Measurements from ENCODE around the gene HBE1. TPM values are rescaled to one million over a fixed set of nuclear protein-coding genes. Genes with fewer than 3 reads are reported as not detected.

Gene HBE1
- total and polyA plus RNA-seq, 9 donors, result 0.38 to 2.2 (median 0.62) TPM; not detected in 5

- H3K27ac ChIP-seq, result no peak overlapping the region
- 53 to 70% (median 65%) methylated on average over 2 of the region's 2 CpGs for WGBS, 3 donors
- no peaks in the 10 kb centered on the region for H3K9me3 ChIP-seq
- H3K4me1 ChIP-seq (ENCODE audit: insufficient read depth), result no peaks in the 10 kb centered on the region
- DNase-seq, result no peak
- no peak for TF ChIP-seq POLR2A (IDR thresholded peaks at IDR 0.05)
- TF ChIP-seq EP300 (IDR thresholded peaks at IDR 0.05), result no peak
- TF ChIP-seq CTCF (IDR thresholded peaks at IDR 0.05), result no peak
- H3K4me3 ChIP-seq, result no peak overlapping the region
- intact Hi-C loops (cut with DNase I), result no loop called here
- no peaks in the 10 kb centered on the region for H3K36me3 ChIP-seq
- H3K27me3 ChIP-seq, result no peaks in the 10 kb centered on the region
These were observed 37.7 kb upstream of the HBE1 start for GRCh38 chr11:5307256-5308019.

- Histone ChIP-seq H3K27me3 (no peaks in the 10 kb centered on the region), H3K4me1 (ENCODE audit: insufficient read depth) (no peaks in the 10 kb centered on the region), H3K36me3 (no peaks in the 10 kb centered on the region), H3K4me3 (no peak overlapping the region), H3K9me3 (no peaks in the 10 kb centered on the region), H3K27ac (no peak overlapping the region)
- no peak for DNase-seq
- WGBS, 3 donors, result 91 to 98% (median 91%) methylated on average over 1 of the region's 1 CpG
- TF ChIP-seq CTCF (IDR thresholded peaks at IDR 0.05) (no peak), POLR2A (IDR thresholded peaks at IDR 0.05) (no peak), EP300 (IDR thresholded peaks at IDR 0.05) (no peak)
- intact Hi-C loops (cut with DNase I), result no loop called here
These were observed 34.3 kb upstream of the HBE1 start for GRCh38 chr11:5304046-5304445.

GRCh38 chr11:5303626-5304025 lies 33.9 kb upstream of the HBE1 start:
- intact Hi-C loops (cut with DNase I), result no loop called here
- 50 to 57% (median 54%) methylated on average over 5 of the region's 5 CpGs for WGBS, 3 donors
- no peak overlapping the region for H3K4me3 ChIP-seq
- H3K27me3 ChIP-seq, result no peaks in the 10 kb centered on the region
- no peak for DNase-seq
- H3K27ac ChIP-seq, result no peak overlapping the region
- no peaks in the 10 kb centered on the region for H3K9me3 ChIP-seq
- TF ChIP-seq POLR2A (IDR thresholded peaks at IDR 0.05) (no peak), CTCF (IDR thresholded peaks at IDR 0.05) (no peak), EP300 (IDR thresholded peaks at IDR 0.05) (no peak)
- no peaks in the 10 kb centered on the region for H3K4me1 ChIP-seq (ENCODE audit: insufficient read depth)
- no peaks in the 10 kb centered on the region for H3K36me3 ChIP-seq

- WGBS, 3 donors, result 78 to 93% (median 91%) methylated on average over 2 of the region's 2 CpGs
These were observed 32.1 kb upstream of the HBE1 start, which contains the start of gene OR51B4 for GRCh38 chr11:5301846-5302245. TSS of gene OR51B4 (minus strand) at chr11:5301946. CDS start at chr11:5301946, 0 bp downstream.

More at GRCh38 chr11:5301846-5302245, 32.1 kb upstream of the HBE1 start, which contains the start of gene OR51B4:
- intact Hi-C loops (cut with DNase I), result no loop called here
- Histone ChIP-seq H3K4me1 (ENCODE audit: insufficient read depth) (no peaks in the 10 kb centered on the region), H3K4me3 (no peak within 1 kb of the TSS), H3K9me3 (no peaks in the 10 kb centered on the region), H3K27me3 (no peaks in the 10 kb centered on the region), H3K27ac (no peak within 1 kb of the TSS), H3K36me3 (no peaks in the 10 kb centered on the region)
- no peak for DNase-seq
- TF ChIP-seq CTCF (IDR thresholded peaks at IDR 0.05), result no peak
- TF ChIP-seq EP300 (IDR thresholded peaks at IDR 0.05), result no peak
- TF ChIP-seq POLR2A (IDR thresholded peaks at IDR 0.05), result no peak
